ENCODE data around the gene DNAJC17. TPM values are rescaled to one million over a fixed set of nuclear protein-coding genes. Genes with fewer than 3 reads are reported as not detected.
A peak's percentile ranks its signal among the peaks of the same experiment; 100 is the strongest.

DNAJC17 gene
- total RNA-seq, 1 experiment from 2014 or later = 23.5 TPM

DNA sequence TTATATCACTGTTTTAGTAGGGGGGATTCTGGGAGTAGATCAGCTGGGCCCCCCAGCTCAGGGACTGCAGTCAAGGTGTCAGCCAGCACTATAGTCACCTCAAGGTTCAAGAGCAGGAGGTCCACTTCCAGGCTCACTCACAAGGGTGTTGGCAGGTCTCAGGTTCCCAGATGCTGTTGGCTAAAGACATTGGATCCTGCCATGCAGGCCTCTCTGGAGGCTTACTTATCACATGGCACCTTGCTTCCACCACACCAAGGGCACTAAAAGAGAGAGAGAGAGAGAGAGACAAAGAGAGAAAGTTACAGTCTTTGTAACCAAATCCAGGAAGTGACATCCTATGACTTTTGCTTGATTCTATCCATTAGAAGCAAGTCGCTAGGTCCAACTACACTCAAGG is 28.7 kb upstream of the DNAJC17 start:
- DNase-seq (ENCODE audit: low read depth, low spot score) = peak; percentile 11
- in situ Hi-C loops (cut with HindIII; ENCODE audit: low pct_unique_long_range_greater_than_20kb, low sequenced_read_pairs) = no loop called here

DNA sequence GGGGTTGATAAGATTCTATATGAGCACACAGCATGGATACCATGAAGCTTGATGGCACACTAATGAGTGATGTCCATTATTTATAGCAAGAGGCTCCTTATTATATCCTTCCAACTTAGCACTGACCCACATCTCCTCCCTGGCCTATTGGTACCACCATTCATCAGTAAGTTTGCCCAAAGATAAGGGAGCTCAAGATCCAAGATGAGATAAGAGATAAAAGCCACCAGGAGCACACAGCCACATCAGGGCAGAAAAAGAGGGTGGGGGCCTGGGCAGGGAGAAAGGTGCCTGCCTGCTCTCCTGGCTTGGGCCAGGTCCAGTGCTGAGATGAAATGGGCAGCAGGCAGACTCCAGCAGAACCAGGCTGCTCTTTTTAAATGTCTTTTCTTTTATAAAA is 25.6 kb upstream of the DNAJC17 start:
- DNase-seq (ENCODE audit: low read depth, low spot score) = no peak
- in situ Hi-C loops (cut with HindIII; ENCODE audit: low pct_unique_long_range_greater_than_20kb, low sequenced_read_pairs) = no loop called here

DNA sequence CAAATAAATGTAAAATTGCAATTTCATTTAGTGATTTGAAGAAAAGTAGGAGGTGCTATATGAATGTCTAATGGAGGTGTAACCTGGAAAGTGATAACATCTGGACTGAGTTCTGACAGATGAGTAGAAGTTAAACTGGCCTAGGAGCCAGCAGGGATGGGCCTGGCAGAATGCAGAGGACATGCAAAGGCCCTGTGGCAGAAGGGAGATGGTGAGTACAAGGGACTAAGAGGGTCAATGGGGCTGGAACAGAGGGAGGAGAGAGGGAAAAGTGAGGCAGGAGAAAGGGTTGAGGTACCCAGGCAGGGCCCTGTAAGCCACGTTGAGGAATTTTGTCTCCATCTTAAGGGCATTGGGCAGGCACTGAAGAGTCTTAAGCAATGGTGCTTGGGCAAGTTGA is 24.6 kb upstream of the DNAJC17 start:
- in situ Hi-C loops (cut with HindIII; ENCODE audit: low pct_unique_long_range_greater_than_20kb, low sequenced_read_pairs) = no loop called here
- no peak for DNase-seq (ENCODE audit: low read depth, low spot score)

DNA sequence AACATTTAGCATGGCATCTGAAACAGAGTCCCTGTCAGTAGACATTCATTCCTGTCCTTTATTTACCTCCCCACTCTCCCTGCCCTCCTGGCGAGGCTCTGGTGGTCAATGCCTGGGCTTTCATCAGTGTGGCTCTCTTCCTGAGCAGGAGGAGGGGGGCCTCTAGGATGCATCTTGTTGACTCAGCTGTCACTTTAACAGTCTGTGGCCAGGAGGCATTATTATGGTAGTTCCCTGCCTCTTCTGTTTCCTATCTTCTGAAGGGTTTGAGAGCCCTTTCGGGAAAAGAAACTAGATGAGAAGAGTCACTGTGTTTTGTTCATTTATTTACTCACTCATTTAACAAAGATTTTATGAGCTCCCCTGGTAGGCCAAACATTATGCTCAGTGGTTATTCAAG is 23.6 kb upstream of the DNAJC17 start:
- in situ Hi-C loops (cut with HindIII; ENCODE audit: low pct_unique_long_range_greater_than_20kb, low sequenced_read_pairs) = no loop called here
- DNase-seq (ENCODE audit: low read depth, low spot score) = no peak

DNA sequence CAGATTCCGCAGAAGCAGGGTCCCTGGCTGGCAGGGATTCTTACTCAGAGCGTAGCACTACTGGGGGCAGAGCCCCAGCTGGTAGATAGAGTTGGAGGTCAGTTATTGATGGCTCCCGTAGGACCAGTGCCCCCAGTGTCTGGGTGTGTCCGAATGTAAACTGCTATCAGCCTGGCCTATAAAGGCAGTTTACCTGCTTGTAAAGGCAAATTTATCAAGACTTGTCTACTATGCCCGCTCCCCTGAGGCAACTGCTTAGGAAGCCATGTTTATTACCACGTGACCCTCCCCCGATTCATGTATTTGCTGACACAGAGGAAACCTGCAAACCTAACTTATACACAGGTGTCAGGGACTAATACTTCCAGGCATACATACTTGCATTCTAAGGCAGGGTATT is 21.8 kb upstream of the DNAJC17 start:
- in situ Hi-C loops (cut with HindIII; ENCODE audit: low pct_unique_long_range_greater_than_20kb, low sequenced_read_pairs) = no loop called here
- DNase-seq (ENCODE audit: low read depth, low spot score) = no peak

DNA sequence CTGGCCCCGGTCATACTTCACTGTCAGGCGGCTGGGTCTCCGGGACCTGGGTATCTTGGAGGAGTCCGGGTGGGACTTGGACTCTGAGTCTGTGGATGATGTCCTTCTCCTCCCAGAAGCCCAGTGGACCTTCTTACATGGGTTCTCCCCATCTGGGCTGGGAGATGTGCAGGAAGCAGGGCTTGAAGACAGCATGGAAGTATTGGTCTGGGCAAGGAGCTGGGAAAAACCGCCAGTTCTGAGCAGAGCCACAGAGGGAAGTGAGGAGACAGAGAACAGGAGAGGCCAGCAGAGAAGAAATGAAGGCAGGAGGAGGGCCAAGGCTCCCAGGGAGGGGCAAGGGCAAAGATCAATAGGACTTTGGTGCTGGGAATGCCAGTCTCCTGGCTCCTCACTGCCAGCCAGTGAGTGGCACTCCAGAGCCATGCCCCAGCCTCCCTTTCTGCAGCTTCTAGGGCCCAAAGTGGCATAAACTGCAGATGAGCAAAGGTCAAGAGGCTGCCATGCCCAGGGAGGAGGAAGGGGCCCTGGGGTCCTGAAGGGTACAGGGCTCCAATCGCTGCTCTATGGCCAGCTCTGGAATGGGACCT is 21.3 kb upstream of the DNAJC17 start, which contains the start of gene PPP1R14D:
TSS of gene PPP1R14D (minus strand) at position 262 of the 590 bp plus-strand sequence. CDS start at position 195, 67 bp downstream.
- in situ Hi-C loops (cut with HindIII; ENCODE audit: low pct_unique_long_range_greater_than_20kb, low sequenced_read_pairs) = no loop called here
- no peak for DNase-seq (ENCODE audit: low read depth, low spot score)

DNA sequence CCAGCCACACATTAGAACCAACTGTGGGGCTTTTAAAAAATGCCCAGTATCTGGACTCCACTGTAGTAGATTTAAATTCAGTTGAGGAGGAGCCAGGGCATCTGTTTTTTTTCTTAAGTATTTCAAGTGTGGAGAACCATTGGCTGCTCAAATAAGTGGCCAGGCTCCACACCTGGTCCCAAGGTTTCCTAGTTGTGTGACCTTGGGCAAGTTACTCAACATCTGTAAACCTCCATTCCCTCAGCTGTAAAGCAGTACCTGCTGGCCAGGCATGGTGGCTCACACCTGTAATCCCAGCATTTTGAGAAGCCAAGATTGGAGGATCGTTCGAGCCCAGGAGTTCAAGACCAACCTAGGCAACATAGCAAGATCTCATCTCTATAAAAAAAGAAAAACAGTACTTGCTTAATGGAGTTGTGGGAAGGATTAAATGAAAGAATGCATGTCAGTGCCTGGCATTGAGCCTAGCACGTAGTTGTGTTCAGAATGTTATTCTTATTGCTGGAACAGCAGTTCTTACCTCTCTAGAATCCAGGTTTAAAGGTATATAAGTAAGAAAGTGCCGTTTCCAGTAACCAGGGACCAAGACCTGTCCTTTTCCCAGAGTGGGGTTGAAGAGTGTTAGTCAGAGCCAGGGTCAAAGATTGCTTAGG is 19.3 kb upstream of the DNAJC17 start:
- no peak for DNase-seq (ENCODE audit: low read depth, low spot score)
- in situ Hi-C loops (cut with HindIII; ENCODE audit: low pct_unique_long_range_greater_than_20kb, low sequenced_read_pairs) = no loop called here

DNA sequence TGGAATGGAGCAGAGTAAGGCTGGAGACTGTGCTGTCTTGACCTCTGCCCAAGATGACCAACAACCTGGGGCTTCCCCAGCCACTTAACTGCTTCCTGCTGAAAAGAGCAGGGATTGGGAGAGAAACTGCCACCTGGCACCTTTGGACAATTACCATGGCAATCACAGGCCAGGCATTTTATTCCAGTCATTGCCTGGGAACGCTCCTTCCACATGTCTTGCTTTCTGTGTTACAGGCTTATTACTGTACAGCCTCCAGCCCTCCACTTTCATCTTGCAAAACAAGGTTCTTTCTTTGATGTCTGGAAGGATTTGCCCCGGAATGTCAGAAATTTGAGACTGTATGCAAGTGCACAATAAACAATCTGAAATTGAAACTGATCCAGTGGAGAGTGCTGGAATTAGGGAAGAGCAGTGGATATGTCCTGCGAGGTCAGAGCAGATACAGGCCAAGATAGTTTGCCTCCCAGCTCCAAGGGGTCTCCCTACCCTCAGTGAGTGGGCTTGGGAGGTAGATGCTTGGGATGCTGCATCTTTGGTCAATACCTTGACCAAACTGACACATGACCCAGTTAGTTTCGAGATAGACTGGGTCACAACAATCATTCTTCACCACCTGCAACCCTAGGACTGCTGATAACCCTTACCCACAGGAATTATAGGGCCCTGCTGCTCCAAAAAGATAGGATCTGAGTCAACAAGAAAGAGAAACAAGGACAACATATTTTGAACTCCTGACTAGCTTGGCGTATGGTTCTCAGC is 18.6 kb upstream of the DNAJC17 start:
- in situ Hi-C loops (cut with HindIII; ENCODE audit: low pct_unique_long_range_greater_than_20kb, low sequenced_read_pairs) = no loop called here
- peak; percentile 11 for DNase-seq (ENCODE audit: low read depth, low spot score)

DNA sequence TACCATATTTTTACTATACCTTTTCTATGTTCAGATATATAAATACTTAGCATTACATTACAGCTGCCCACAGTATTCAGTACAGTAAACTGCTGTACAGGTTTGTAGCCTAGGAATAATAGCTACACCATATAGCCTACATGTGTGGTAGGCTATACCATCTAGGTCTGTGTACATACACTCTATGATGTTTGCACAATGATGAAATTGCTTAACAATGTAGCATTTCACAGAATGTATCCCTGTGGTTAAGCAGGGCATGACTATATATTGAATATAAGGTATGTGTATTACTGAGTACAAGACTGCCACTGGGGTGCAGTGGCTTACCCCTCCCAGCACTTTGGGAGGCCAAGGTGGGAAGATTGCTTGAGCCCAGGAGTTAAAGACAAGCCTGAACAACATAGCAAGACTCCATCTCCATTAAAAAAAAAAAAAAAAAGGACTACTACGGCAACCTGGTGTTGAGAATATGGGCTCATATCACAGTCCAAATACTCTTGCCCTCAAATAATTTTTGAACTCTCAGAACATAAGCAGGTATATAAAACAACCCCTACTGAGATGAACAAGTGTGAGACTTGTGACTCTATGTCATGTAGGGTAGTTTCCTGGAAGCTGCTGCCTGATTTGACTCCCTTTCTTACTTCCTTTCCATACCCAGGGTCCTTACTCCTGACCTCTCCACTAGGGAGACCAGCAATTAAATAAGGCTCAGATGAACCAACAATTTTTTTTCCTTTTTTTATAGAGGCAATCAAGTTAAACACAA is 16.5 kb upstream of the DNAJC17 start:
- DNase-seq (ENCODE audit: low read depth, low spot score) = no peak
- in situ Hi-C loops (cut with HindIII; ENCODE audit: low pct_unique_long_range_greater_than_20kb, low sequenced_read_pairs) = no loop called here

DNA sequence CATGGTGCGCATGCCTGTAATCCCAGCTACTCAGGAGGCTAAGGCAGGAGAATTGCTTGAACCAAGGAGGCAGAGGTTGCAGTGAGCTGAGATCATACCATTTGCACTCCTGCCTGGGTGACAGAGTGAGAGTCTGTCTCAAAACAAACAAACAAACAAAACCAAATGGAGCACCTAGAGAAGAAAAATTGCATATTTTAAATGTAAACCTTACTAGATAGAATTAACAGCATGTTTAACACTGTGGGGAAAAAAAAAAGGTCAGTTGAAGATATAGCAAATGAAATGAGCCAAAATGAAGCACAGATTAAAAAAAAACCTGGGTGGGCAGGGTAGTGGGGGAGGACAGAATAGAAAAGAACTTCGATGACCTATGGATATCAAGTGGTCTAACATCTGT is 13.9 kb upstream of the DNAJC17 start:
- in situ Hi-C loops (cut with HindIII; ENCODE audit: low pct_unique_long_range_greater_than_20kb, low sequenced_read_pairs) = no loop called here
- DNase-seq (ENCODE audit: low read depth, low spot score) = no peak

DNA sequence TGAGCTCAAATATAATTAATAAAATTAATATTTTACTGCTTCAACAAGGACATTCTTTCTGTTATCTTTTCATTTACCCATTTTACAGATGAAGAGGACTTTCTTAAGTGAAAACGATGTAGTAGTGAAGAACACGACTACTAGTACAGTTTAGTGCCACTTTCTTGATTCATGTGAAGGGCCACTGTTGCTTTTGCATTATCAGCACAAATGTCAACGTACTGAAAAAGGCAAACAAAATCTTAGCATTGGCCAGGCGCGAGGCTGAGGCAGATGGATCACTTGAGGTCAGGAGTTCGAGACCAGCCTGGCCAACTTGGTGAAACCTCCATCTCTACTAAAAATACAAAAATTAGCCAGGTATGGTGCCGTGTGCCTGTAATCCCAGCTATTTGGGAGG is 11.8 kb upstream of the DNAJC17 start:
- DNase-seq (ENCODE audit: low read depth, low spot score) = no peak
- in situ Hi-C loops (cut with HindIII; ENCODE audit: low pct_unique_long_range_greater_than_20kb, low sequenced_read_pairs) = no loop called here

DNA sequence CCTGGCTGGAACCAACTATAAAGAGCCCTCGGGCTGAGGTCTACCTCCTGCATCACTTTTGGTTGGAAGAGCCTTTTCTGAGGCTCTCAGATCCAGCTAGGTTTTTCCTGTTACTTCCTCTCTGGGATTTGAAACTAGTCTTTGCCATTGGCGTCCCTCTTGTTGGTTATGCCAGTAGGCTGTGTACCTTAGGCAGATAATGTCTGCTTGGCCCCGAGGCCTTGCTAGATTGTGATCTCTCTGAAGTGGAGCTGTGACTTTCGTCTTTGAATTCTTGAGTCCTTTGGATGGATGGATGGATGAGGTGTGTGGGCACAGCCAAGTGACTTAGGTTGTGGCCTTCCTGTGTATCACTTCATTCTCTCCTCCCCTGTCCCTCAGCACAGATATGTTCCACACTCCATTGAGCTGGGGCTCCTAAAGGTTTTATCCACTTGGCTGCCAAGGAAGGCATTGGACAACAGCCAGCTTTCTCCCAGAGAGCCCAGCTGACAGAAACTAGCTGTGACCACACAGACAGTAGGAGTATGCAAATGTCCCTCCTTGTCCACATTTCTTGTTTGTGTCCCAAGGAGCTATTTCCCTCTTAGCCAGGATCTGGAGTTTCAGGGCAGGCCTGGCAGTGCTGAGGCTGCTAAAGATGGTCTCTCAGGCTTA is 7.9 kb upstream of the DNAJC17 start:
- in situ Hi-C loops (cut with HindIII; ENCODE audit: low pct_unique_long_range_greater_than_20kb, low sequenced_read_pairs) = no loop called here
- DNase-seq (ENCODE audit: low read depth, low spot score) = peak; percentile 15

DNA sequence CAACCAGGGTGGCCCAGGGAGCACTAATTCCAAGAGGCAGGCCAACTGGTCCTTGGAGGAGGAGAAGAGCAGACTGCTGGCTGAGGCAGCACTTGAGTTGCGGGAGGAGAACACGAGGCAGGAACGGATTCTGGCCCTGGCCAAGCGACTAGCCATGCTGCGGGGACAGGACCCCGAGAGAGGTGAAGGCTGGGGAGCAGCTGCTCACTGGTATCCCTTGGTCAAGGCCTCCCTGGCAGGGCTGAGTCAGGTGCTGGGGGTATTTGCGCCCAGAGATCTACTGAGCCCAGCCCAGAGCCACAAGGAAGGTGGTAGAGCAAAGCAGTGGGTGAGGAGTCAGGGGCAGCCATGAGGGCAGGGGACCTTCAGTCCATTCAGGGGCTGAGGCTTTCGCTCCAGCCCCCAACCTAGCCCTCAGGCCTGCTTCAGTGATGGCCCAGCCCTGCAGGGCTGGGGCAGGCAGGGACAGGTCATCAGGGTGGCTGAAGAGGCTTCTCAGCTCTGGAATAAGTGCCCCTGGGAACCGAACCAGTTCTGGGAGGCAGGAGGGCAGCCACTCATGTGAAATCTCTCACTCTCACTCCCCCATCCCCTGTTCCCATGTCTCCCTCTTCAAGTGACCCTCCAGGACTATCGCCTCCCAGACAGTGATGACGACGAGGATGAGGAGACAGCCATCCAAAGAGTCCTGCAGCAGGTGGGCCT is 5.6 kb upstream of the DNAJC17 start:
- DNase-seq (ENCODE audit: low read depth, low spot score) = no peak
- in situ Hi-C loops (cut with HindIII; ENCODE audit: low pct_unique_long_range_greater_than_20kb, low sequenced_read_pairs) = no loop called here

DNA sequence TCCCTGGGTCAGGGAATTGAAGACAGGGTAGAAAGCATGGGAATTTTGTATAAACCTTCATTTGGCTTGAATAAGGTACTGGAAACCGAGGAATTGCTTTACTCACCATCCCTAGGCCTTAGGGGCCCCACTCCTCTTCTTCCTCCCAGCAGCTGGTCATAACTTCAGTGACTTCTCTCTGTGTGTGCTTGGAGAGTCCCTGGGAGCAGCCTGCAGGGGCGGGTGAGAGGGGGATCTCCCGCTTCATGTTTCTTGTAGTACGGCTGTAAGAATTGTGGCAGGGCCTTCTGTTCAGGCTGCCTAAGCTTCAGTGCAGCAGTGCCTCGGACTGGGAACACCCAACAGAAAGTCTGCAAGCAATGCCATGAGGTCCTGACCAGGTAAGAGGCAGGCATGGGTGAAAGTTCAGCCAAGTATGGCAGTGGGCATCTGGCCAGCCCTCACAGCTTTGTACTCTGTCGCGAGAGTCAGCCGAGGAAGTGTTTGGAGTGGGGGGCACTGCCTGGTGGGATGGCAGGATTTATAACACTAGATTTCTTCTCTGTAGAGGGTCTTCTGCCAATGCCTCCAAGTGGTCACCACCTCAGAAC is 1.7 kb upstream of the DNAJC17 start:
- in situ Hi-C loops (cut with HindIII; ENCODE audit: low pct_unique_long_range_greater_than_20kb, low sequenced_read_pairs) = no loop called here
- no peak for DNase-seq (ENCODE audit: low read depth, low spot score)

DNA sequence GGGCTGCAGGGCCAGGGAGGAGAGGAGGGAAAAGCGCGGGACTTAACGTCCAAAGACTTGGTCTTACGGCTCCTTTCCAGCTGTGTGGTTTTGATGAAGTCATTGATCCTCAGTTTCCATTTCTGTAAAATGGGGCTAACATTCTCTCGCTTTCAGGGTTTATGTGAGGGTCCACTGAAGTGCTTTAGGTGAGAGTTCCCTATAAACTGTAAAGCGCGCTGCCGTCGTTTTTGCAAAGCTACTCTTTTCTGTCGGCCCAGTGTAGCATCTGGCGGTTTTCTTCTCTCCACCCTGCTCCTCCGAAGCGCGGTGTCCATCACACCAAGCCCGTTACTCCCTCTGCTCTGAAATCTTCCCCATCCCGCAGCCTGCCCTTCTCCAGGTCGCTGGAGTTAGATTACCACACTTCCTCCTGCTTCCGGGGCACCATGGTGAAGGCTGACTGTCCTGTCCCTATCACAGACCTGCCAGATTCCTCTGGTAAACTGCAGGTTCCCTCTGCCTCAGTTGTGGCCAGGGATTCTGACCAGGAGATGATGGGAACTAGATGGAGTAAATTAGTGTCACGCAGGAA is 702 bp upstream of the DNAJC17 start:
- DNase-seq (ENCODE audit: low read depth, low spot score) = no peak
- in situ Hi-C loops (cut with HindIII; ENCODE audit: low pct_unique_long_range_greater_than_20kb, low sequenced_read_pairs) = no loop called here

DNA sequence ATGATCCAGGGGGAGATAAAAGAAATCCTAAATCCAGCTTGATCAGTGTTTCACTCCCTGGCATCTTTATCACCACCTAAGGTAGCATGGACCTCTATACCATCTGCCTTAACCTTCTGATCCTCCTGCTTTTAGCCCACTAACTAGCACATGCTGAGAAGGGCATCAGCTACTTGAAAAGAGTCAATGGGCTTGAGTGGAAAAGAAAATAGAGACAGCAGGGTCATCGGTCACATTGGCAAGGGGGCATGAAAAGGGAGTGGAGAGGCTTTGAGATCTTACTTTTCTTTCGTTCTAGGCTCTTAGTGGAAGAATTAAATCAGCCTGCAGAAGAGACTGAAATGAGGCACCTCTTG is 623 bp downstream of the DNAJC17 start:
- in situ Hi-C loops (cut with HindIII; ENCODE audit: low pct_unique_long_range_greater_than_20kb, low sequenced_read_pairs) = no loop called here

DNA sequence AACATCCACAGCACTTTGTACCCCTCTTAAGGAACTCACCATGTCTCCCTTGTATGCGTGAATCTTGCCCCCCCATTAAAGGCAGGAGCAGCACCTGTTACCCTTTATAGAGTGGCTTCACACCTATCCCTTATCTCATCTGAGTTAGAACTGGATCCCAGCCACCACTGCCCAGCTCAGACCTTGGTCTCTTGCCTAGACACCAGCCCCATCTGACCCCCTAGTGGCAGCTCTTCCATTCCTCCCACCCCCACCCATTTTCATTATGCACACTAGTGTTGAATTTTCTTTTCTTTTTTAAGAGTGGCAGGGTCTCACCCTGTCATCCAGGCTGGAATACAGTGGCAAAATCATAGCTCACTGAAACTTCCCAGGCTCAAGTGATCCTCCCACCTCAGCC is 3.6 kb downstream of the DNAJC17 start:
- in situ Hi-C loops (cut with HindIII; ENCODE audit: low pct_unique_long_range_greater_than_20kb, low sequenced_read_pairs) = no loop called here
- DNase-seq (ENCODE audit: low read depth, low spot score) = no peak

More for the DNA sequence above, 623 bp downstream of the DNAJC17 start:
- no peak for DNase-seq (ENCODE audit: low read depth, low spot score)

All from SK-MEL-5 (cell line).